CD4-positive, alpha-beta T cell treated with Interleukin-10 for 1 hour (primary cell): Measurements from ENCODE around the gene KRTAP7-1.

Experiments
- DNase-seq: peaks from one replicate; pipeline ENCODE4 v3.0.0-alpha.2; 2020

Gene KRTAP7-1

GRCh38 chr21:30829659-30830058 lies at the start of gene KRTAP7-1:
TSS of gene KRTAP7-1 (minus strand) at chr21:30829759. CDS start at chr21:30829698, 61 bp downstream.
- no peak for DNase-seq

GRCh38 chr21:30874526-30874925 lies 45.0 kb upstream of the KRTAP7-1 start:
- no peak for DNase-seq

GRCh38 chr21:30847627-30848500 lies 18.3 kb upstream of the KRTAP7-1 start:
- no peak for DNase-seq

GRCh38 chr21:30842990-30843389 lies 13.4 kb upstream of the KRTAP7-1 start:
- no peak for DNase-seq

- DNase-seq = peak; percentile 3
These were observed 9.7 kb upstream of the KRTAP7-1 start for GRCh38 chr21:30839304-30839703.

GRCh38 chr21:30838536-30838935 lies 9.0 kb upstream of the KRTAP7-1 start:
- DNase-seq = no peak

- DNase-seq = peak; percentile 50
These were observed 1.7 kb upstream of the KRTAP7-1 start for GRCh38 chr21:30831194-30831765.

- DNase-seq = no peak
These were observed 10.5 kb downstream of the KRTAP7-1 start for GRCh38 chr21:30818837-30819610.

- no peak for DNase-seq
These were observed 16.4 kb downstream of the KRTAP7-1 start, which contains the start of gene KRTAP8-1 for GRCh38 chr21:30813174-30813573. TSS of gene KRTAP8-1 (minus strand) at chr21:30813274. CDS start at chr21:30813220, 54 bp downstream.

- no peak for DNase-seq
These were observed 29.0 kb downstream of the KRTAP7-1 start for GRCh38 chr21:30800605-30801004.

GRCh38 chr21:30793581-30794314 lies 35.8 kb downstream of the KRTAP7-1 start:
- DNase-seq = no peak

GRCh38 chr21:30779249-30779648 lies 50.3 kb downstream of the KRTAP7-1 start:
- no peak for DNase-seq
